Ovary (tissue), 3 donors: ENCODE data around the gene RRP8.

ENCODE experiments used
- CTCF ChIP-seq, 3 donors: fragments of 450-650 bp in 2 of 3; fragments of 200-600 bp in 1 of 3; IDR thresholded peaks; one replicate each; pipeline versions ENCODE4 v1.5.1 to v1.8.0; 2016 to 2022; ENCODE audit warnings: antibody characterized with exemption in 3 of 3, mild to moderate bottlenecking in 1 of 3
- EP300 ChIP-seq: sonication (generic); formaldehyde crosslinking; IDR thresholded peaks from one replicate; pipeline ENCODE4 v1.6.1; 2017; ENCODE audit warnings: antibody characterized with exemption
- POLR2A ChIP-seq: fragments of 450-650 bp; IDR thresholded peaks from one replicate; pipeline ENCODE4 v1.6.1; 2017; ENCODE audit warnings: antibody characterized with exemption, mild to moderate bottlenecking, moderate library complexity
- donor health status: DM: no; HTN: no; CAD: no.

GRCh38 chr11:6556139-6556949 is 47.1 kb downstream of the RRP8 start:
- no peak for TF ChIP-seq CTCF (IDR thresholded peaks at IDR 0.05)
- no peak for TF ChIP-seq POLR2A
- TF ChIP-seq EP300, result no peak
